ENCODE results near the gene FRG2C. TPM values are rescaled to one million over a fixed set of nuclear protein-coding genes. Genes with fewer than 3 reads are reported as not detected.
"Not testable (repeated sequence)": the region's sequence is repeated elsewhere in the genome, so short reads cannot be mapped to it uniquely, and the experiment has no call there.

Gene FRG2C
- total RNA-seq, 1 donor from 2014 or later, result not detected

DNA sequence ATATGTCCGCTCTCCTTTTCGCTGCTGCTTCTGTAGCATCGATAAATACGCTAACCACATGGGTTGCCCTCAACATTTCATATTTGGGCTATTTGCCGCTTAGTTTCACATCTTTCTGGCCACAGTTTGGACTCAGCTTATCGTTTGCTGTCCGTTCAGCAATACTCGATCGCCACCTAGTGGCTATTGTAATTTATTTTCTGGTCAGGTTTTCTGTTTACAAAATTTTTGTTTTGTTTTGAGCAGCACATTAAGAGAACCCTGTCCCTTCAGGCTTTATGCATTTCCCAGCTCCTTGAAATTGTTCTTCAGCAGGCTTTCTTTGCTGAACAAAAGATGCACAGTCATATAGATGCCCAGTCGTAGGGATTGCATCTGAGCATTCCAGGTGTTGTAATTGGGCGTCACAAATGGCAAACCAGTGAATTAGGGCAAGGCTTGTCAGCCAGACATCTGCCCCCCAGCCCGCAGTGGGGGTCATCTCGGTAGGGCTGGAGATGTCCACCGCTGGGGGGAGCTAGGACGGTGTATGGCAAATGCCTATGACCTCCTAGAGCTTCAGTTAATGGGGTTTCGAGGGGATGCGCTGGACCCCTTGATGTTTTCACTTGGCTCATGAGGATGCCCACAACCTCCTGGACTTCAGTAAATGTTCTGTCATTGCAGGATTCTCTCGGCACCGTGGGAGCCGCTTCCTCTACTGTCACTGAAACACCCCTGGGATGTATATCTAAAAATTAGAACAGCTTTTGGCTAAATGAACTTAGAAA lies 20.9 kb upstream of the FRG2C start:
- H3K36me3 ChIP-seq; DNase-seq; H3K27me3 ChIP-seq (ENCODE audit: low read depth); H3K27ac ChIP-seq; intact Hi-C loops (cut with DNase I); H3K4me1 ChIP-seq; H3K4me3 ChIP-seq; H3K9me3 ChIP-seq; ATAC-seq: not testable (repeated sequence)
- TF ChIP-seq, protein P1, sequence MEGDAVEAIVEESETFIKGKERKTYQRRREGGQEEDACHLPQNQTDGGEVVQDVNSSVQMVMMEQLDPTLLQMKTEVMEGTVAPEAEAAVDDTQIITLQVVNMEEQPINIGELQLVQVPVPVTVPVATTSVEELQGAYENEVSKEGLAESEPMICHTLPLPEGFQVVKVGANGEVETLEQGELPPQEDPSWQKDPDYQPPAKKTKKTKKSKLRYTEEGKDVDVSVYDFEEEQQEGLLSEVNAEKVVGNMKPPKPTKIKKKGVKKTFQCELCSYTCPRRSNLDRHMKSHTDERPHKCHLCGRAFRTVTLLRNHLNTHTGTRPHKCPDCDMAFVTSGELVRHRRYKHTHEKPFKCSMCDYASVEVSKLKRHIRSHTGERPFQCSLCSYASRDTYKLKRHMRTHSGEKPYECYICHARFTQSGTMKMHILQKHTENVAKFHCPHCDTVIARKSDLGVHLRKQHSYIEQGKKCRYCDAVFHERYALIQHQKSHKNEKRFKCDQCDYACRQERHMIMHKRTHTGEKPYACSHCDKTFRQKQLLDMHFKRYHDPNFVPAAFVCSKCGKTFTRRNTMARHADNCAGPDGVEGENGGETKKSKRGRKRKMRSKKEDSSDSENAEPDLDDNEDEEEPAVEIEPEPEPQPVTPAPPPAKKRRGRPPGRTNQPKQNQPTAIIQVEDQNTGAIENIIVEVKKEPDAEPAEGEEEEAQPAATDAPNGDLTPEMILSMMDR (IDR thresholded peaks at IDR 0.05), result peak; percentile 52

DNA sequence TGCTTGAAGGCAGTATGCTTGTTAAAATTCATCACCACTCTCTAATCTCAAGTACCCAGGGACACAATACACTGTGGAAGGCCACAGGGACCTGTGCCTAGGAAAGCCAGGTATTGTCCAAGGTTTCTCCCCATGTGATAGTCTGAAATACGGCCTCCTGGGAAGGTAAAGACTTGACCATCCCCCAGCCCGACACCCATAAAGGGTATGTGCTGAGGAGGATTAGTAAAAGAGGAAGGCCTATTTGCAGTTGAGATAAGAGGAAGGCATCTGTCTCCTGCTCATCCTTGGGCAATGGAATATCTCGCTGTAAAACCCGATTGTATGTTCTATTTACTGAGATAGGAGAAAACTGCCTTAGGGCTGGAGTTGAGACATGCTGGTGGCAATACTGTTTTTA lies 18.6 kb upstream of the FRG2C start:
- not testable (repeated sequence) for ATAC-seq; H3K27me3 ChIP-seq (ENCODE audit: low read depth)

DNA sequence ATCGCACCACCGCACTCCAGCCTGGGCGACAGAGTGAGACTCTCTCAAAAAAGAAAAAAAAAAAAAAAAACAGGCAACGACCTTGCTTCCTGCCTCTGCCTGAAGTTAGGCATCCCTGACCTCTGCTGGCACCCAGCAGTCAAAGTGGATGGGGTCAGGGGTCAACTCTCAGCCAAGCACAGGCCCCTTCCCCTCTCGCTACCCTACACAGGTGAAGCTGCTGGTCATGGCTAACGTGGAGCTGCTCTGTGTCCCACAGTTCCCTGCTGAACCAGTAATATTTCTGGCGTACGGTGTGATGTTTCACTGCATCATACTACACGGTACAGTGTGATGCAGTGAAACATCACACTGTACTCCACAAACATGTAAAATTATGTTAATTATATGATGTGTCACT lies 13.9 kb upstream of the FRG2C start:
- intact Hi-C loops (cut with DNase I), result no loop called here
- Histone ChIP-seq H3K4me1 (no peaks in the 10 kb centered on the region), H3K9me3 (no peaks in the 10 kb centered on the region), H3K36me3 (no peaks in the 10 kb centered on the region), H3K27ac (no peak overlapping the region), H3K4me3 (no peak overlapping the region), H3K27me3 (ENCODE audit: low read depth) (peaks cover 3% of the 10 kb centered on the region)
- DNase-seq, result no peak
- no peak for ATAC-seq
- TF ChIP-seq, protein P1 (IDR thresholded peaks at IDR 0.05), result no peak

More for the DNA sequence above, 18.6 kb upstream of the FRG2C start:
- H3K27ac ChIP-seq; H3K4me1 ChIP-seq; DNase-seq; intact Hi-C loops (cut with DNase I); H3K9me3 ChIP-seq; H3K36me3 ChIP-seq; H3K4me3 ChIP-seq: not testable (repeated sequence)

DNA sequence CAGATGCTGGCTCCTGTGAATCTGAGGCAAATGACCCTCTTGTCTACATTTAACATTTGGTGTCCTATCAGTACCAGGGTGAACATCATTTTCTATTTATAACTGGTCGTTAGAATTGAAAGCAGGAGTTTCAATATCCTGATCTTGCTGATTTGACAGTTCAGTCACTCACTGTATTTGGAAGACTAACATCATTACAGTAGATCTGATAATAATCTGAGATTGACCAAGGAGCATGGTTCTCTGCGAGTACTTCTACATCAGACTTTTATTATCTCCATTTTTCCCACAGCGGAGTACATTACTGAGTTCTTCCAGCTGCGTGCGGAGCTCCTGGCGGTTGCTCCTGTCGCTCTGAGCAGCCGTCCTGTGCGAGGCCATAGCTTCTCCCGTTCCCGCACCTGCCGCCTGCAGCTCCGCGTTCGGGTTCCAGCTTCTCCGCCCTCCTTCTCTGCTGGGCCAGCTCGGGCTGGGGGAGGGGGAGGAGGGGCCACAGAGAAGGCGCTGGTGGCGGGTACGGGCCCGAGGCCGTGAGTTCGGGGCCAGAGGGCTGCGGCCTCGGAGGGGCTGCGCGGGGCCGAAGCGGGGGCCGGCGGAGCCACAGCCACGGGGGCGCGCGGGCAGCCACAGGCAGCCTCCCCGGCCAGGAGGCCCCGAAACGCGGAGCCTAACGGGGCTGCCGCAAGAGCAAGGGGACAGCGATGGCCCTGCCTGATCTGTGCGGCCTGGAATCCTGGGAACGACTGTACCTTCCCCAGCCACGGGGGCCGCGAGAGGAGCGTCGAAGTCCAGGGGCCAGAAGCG lies 8.8 kb upstream of the FRG2C start:
- DNase-seq; H3K9me3 ChIP-seq; H3K27ac ChIP-seq; H3K36me3 ChIP-seq; H3K4me1 ChIP-seq; intact Hi-C loops (cut with DNase I); H3K4me3 ChIP-seq; ATAC-seq: not testable (repeated sequence)
- peaks cover 34% of the 10 kb centered on the region for H3K27me3 ChIP-seq (ENCODE audit: low read depth)

DNA sequence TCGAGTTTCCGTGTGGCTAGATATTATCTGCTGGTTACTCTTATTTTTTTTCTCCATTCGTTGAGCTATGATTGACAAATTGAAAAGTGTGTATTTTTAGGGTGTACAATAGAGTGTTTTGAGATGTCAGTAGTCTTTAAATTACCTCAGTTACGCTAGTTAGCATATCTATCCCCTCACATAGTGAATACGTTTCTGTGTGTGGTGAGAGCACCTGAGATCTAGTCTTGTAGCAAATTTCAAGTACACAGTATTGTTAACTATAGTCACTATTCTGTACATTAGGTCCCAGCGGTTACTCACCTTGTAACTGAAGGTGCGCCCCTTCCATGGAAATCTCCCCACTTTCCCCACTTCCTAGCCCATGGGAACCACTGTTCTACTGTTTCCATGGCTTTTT lies 8.2 kb upstream of the FRG2C start:
- H3K4me1 ChIP-seq; ATAC-seq; intact Hi-C loops (cut with DNase I); H3K9me3 ChIP-seq; H3K36me3 ChIP-seq; H3K27ac ChIP-seq; DNase-seq; H3K4me3 ChIP-seq: not testable (repeated sequence)
- peaks cover 39% of the 10 kb centered on the region for H3K27me3 ChIP-seq (ENCODE audit: low read depth)

DNA sequence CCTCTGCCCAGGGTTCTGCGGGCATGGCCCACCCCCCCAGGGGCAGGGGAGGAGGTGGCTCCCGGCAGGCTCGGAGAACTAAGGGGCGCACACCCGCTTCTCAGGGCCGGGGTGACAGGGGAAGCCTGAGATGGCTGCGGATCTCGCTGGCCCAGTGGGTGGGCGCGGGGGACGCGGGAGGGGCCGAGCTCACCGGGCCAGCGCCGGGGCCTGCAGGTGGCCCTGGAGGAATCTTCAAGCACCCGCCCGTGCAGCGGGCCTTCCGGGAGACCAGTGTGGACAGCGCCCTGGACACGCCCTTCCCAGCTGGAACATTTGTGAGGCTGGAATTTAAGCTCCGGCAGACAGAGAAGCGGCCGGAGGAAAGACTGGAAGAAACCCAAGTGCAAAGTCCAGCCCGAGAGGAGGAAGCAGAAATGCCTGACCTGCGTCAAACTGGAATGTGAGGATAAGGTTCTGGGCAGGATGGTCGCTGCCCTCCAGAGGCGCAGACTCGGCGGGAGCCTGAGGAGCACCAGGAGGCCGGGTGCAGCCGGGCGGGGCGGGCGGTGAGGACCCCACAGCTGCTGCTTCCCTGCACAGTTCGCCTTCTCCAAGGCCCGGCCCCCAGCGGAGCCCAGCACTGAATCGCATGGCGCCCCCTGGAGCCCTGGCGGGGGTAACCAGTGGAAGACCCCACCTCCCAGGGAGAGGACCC lies 5.6 kb upstream of the FRG2C start:
- DNase-seq; H3K36me3 ChIP-seq; H3K27ac ChIP-seq; intact Hi-C loops (cut with DNase I); H3K9me3 ChIP-seq; ATAC-seq; H3K4me1 ChIP-seq: not testable (repeated sequence)
- Histone ChIP-seq H3K4me3 (peak overlapping the region; percentile 27), H3K27me3 (ENCODE audit: low read depth) (peaks cover 51% of the 10 kb centered on the region)

DNA sequence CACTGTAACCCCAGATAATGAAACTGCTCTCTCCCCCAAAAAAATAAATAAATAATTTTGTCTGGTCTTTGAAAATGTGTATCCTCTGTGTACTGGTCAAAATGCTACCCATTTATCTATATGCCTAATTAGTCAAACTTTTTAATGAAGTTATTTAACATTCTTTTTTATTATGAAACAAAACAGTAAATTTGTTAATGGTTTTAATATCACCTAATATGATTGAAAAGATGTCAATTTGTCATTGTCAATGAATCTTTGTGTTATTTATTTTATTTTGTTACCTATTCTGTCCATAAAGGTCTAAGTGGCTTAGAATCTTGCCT lies 5.1 kb upstream of the FRG2C start:
- H3K4me1 ChIP-seq; DNase-seq; H3K36me3 ChIP-seq; H3K27ac ChIP-seq; H3K9me3 ChIP-seq; intact Hi-C loops (cut with DNase I); ATAC-seq: not testable (repeated sequence)
- Histone ChIP-seq H3K27me3 (ENCODE audit: low read depth) (peaks cover 55% of the 10 kb centered on the region), H3K4me3 (peak overlapping the region; percentile 27)

DNA sequence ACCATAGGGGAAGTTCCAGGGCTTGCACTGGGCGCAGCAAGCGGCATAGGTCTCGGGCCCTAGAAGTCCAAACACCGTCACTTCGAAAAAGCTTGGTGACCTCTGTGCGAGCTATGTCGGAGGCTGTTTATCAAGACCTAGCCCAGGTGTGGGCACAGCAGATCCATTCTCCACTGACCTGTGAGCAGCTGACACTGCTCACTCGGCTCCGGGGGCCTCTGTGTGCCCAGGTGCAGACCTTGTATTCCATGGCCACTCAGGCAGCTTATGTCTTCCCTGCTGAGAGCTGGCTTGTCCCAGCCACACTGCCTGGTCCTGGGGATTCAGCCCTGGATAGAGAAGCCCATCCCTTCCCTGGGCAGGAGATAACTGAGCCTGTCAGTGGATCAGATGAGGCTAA lies 1.5 kb downstream of the FRG2C start:
- H3K27ac ChIP-seq; H3K9me3 ChIP-seq; H3K4me1 ChIP-seq; intact Hi-C loops (cut with DNase I); ATAC-seq; DNase-seq; H3K36me3 ChIP-seq; H3K4me3 ChIP-seq: not testable (repeated sequence)
- H3K27me3 ChIP-seq (ENCODE audit: low read depth), result peaks cover 59% of the 10 kb centered on the region

DNA sequence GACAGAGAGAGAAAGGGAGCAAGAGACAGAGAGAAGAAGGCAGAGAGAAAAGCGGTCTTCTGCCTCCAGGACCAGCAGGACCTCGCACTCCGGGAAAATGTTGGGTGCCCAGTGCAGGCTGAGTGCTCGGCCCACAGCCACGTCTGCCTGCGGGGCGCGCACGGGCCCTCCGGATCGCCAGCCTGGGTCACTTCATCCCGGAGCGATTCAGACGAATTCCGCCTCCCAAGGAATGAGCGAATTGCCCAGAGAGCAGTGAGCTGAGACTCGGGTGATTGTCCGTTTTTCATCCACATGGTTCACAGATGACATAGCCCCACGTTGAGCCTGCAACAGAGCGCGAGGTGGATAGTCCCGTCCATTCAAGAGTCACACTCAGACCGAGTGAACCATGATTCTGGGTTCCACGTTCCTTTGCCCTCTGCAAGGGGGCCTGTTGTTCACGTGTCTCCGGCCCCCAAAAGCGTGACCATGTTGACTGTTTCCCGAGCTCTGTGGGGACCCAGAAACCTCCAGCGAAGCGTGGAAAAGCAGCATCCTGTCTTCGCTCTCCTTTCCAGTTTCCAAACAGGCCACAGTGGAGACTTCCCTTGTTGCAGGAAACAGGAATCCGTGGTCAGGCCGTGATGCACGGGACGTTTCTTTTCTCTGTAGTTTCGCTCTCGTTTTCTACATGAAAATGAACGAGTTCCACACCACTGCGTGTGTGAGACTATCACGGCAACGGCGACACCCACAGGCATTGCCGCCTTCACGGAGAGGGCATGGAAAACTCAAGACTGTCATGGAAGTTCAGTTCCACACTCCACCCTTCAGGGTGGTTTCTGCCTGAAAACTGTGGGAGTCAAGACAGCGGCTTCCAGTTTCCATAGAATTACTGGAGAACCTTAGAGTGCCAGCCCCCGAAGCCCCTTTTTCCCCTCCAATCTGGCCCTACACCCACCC lies 3.9 kb downstream of the FRG2C start:
- H3K4me1 ChIP-seq; H3K27ac ChIP-seq; ATAC-seq; H3K36me3 ChIP-seq; H3K9me3 ChIP-seq; DNase-seq; intact Hi-C loops (cut with DNase I): not testable (repeated sequence)
- Histone ChIP-seq H3K27me3 (ENCODE audit: low read depth) (peaks cover 57% of the 10 kb centered on the region), H3K4me3 (peak overlapping the region; percentile 39)

DNA sequence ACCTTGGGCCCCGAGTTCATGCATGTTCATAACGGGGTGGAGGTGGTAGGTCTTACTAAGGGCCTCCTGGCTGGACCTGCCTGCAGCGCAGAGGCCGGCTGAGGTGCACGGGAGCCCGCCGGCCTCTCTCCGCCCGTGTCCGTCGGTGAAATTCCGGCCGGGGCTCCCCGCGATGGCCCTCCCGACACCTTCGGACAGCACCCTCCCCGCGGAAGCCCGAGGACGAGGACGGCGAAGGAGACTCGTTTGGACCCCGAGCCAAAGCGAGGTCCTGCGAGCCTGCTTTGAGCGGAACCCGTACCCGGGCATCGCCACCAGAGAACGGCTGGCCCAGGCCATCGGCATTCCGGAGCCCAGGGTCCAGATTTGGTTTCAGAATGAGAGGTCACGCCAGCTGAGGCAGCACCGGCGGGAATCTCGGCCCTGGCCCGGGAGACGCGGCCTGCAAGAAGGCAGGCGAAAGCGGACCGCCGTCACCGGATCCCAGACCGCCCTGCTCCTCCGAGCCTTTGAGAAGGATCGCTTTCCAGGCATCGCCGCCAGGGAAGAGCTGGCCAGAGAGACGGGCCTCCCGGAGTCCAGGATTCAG lies 4.7 kb downstream of the FRG2C start:
- ATAC-seq (peak; percentile 87), DNase-seq (peak; percentile 93)
- H3K4me1 ChIP-seq; intact Hi-C loops (cut with DNase I); H3K27ac ChIP-seq; H3K9me3 ChIP-seq; H3K36me3 ChIP-seq: not testable (repeated sequence)
- Histone ChIP-seq H3K27me3 (ENCODE audit: low read depth) (peaks cover 49% of the 10 kb centered on the region), H3K4me3 (peak overlapping the region; percentile 39)

Measured in lower lobe of right lung (tissue), 2 donors.